AG04450 (cell line): ENCODE data around the gene CELSR2. TPM values are rescaled to one million over a fixed set of nuclear protein-coding genes. Genes with fewer than 3 reads are reported as not detected.
A peak's percentile ranks its signal among the peaks of the same experiment; 100 is the strongest.

Experiments used
- CTCF ChIA-PET: fragments of 300-600, 350-600 bp; formaldehyde crosslinking; extraction: SDS; loops from one replicate; lab custom pipeline; 2022; ENCODE audit warnings: antibody characterized with exemption, inconsistent platforms; lab: Charles Lee
- POLR2A ChIA-PET: fragments of 350-600 bp; formaldehyde crosslinking; extraction: SDS; loops from one replicate; lab custom pipeline; 2021; ENCODE audit warnings: antibody characterized with exemption, inconsistent platforms; lab: Yijun Ruan, JAX
- DNase-seq: peaks from one replicate; pipeline ENCODE4 v3.0.0-alpha.2; 2011; ENCODE audit warnings: low read depth, low spot score
- H3K27ac ChIP-seq: one replicate; pipeline ENCODE4 v1.5.1; 2012; ENCODE audit warnings: low read depth, low read length, control low read depth
- H3K27me3 ChIP-seq: one replicate; pipeline ENCODE4 v1.6.0; 2012; ENCODE audit warnings: low read length; ENCODE audit not compliant: control insufficient read depth, insufficient read depth
- H3K4me3 ChIP-seq: 2 replicates; pipeline ENCODE4 v1.5.1; 2011; ENCODE audit warnings: mild to moderate bottlenecking, low read depth, low read length, control low read depth
- H3K9me3 ChIP-seq: 2 replicates; pipeline ENCODE4 v1.5.1; 2012; ENCODE audit warnings: low read length; ENCODE audit not compliant: control insufficient read depth, insufficient read depth
- polyA plus RNA-seq: library from polyadenylated mRNA; depleted of rRNA; stranded (reverse); fragments of >200 nt; gene quantifications from 2 replicates; pipeline ENCODE4 v1.2.3, GENCODE V29; 2011
- TF ChIP-seq, protein P1 (sequence below): IDR thresholded peaks from 2 replicates; pipeline ENCODE4 v1.5.1; 2011; ENCODE audit warnings: low read depth, low read length, control low read depth, inconsistent platforms

Gene CELSR2
- polyA plus RNA-seq, 1 experiment: 1.1 TPM

GRCh38 chr1:109229531-109230127 lies 19.7 kb upstream of the CELSR2 start:
- Histone ChIP-seq H3K4me3 (no peak overlapping the region), H3K27me3 (no peaks in the 10 kb centered on the region), H3K9me3 (no peaks in the 10 kb centered on the region), H3K27ac (peak overlapping the region; percentile 21)
- DNase-seq: no peak
- ChIA-PET POLR2A (no interaction called here), CTCF (no interaction called here)
- TF ChIP-seq, protein P1, sequence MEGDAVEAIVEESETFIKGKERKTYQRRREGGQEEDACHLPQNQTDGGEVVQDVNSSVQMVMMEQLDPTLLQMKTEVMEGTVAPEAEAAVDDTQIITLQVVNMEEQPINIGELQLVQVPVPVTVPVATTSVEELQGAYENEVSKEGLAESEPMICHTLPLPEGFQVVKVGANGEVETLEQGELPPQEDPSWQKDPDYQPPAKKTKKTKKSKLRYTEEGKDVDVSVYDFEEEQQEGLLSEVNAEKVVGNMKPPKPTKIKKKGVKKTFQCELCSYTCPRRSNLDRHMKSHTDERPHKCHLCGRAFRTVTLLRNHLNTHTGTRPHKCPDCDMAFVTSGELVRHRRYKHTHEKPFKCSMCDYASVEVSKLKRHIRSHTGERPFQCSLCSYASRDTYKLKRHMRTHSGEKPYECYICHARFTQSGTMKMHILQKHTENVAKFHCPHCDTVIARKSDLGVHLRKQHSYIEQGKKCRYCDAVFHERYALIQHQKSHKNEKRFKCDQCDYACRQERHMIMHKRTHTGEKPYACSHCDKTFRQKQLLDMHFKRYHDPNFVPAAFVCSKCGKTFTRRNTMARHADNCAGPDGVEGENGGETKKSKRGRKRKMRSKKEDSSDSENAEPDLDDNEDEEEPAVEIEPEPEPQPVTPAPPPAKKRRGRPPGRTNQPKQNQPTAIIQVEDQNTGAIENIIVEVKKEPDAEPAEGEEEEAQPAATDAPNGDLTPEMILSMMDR: no peak

DNA sequence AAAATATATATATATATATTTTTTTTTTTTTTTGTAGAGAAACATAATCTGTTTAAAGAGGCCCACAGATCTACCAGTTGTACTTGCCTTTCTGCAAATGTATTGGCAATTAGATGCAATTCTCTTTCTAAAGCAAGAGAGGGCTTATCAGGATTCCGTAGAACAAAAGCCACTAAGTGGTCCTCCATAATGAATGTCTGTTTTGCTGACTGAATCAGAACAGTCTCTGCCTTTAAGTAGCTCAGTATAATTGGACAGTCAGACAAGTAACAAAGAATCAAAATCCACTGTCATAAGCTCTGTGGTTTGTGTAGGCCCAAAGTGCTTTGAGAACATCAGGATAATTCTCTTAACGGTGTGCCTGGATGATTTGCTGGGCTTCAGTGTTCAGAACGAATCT lies 18.3 kb upstream of the CELSR2 start:
- no peak overlapping the region for H3K27ac ChIP-seq
- CTCF ChIA-PET: no interaction called here
- TF ChIP-seq, protein P1: no peak
- no peak overlapping the region for H3K4me3 ChIP-seq
- no peaks in the 10 kb centered on the region for H3K27me3 ChIP-seq
- POLR2A ChIA-PET: interaction anchor here (1.0 kb wide), 1 partner anchor 10 kb away, joined by 3 read pairs; no protein-coding TSS in a partner anchor
- no peak for DNase-seq
- H3K9me3 ChIP-seq: no peaks in the 10 kb centered on the region

GRCh38 chr1:109235137-109235536 lies 14.2 kb upstream of the CELSR2 start:
- no peak overlapping the region for H3K4me3 ChIP-seq
- no peak for DNase-seq
- H3K9me3 ChIP-seq: no peaks in the 10 kb centered on the region
- ChIA-PET CTCF (no interaction called here), POLR2A (no interaction called here)
- no peak overlapping the region for H3K27ac ChIP-seq
- TF ChIP-seq, protein P1: no peak
- H3K27me3 ChIP-seq: no peaks in the 10 kb centered on the region

DNA sequence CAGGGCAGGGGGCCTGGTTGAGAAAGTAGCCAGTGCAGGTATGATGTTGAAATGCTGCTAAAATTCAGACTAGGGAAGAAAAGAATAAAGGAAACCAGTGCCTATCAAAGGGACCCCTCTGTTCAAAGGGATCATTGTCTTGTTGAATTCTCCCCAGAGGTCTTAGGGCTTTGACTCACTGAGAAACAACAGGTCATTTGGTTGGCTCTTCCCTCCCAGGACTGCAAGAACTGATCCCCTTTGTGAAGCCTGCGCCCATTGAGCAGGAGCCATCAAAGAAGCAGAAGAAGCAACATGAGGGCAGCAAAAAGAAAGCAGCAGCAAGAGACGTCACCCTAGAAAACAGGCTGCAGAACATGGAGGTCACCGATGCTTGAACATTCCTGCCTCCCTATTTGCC lies 11.8 kb upstream of the CELSR2 start:
- ChIA-PET POLR2A (no interaction called here), CTCF (no interaction called here)
- peak overlapping the region; percentile 2 for H3K27ac ChIP-seq
- DNase-seq: no peak
- no peaks in the 10 kb centered on the region for H3K27me3 ChIP-seq
- H3K9me3 ChIP-seq: no peaks in the 10 kb centered on the region
- TF ChIP-seq, protein P1: no peak
- H3K4me3 ChIP-seq: no peak overlapping the region

DNA sequence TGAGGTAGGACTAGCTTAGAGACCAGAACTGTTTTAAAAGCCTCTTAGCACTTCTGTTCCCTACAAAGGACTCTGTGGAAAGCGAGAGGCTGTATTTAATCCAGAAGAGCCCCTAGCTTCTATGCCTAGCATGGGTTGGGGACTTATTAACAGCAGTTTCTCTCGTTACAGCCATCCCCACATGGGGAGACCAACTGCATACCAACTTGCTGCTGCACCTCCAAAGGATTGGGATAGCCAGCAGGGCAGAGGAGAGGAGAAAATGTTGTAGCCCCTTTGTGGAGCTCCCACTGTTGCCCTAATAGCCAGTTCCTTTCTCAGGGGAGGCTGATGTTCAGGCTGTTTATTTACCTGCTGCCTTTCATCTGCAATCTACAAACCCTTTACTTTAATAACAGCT lies 11.0 kb upstream of the CELSR2 start:
- H3K4me3 ChIP-seq: no peak overlapping the region
- CTCF ChIA-PET: interaction anchor here (0.8 to 2.2 kb wide), 6 partner anchors 10 to 294 kb away, joined by 3 to 7 read pairs (median 4); partner anchors contain the start of genes CELSR2 and SORT1
- no peaks in the 10 kb centered on the region for H3K9me3 ChIP-seq
- no peaks in the 10 kb centered on the region for H3K27me3 ChIP-seq
- TF ChIP-seq, protein P1: no peak
- H3K27ac ChIP-seq: no peak overlapping the region
- POLR2A ChIA-PET: no interaction called here
- no peak for DNase-seq
